Activated CD4-positive, alpha-beta memory T cell treated with anti-CD3 and anti-CD28 coated beads for 36 hours (primary cell): ENCODE measurements around the gene COX4I2. TPM values are rescaled to one million over a fixed set of nuclear protein-coding genes. Genes with fewer than 3 reads are reported as not detected.
"Not testable (repeated sequence)": the region's sequence is repeated elsewhere in the genome, so short reads cannot be mapped to it uniquely, and the experiment has no call there.

Experiments
- CTCF ChIA-PET: fragments of 350-600 bp; sonication (Branson Sonifier 250); formaldehyde crosslinking; loops from one replicate; lab custom pipeline; 2021; ENCODE audit warnings: antibody characterized with exemption, inconsistent platforms; lab: Charles Lee
- POLR2A ChIA-PET: fragments of 350-600 bp; sonication (Branson Sonifier 250); formaldehyde crosslinking; loops from one replicate; lab custom pipeline; 2021; ENCODE audit warnings: antibody characterized with exemption; lab: Charles Lee
- DNase-seq: peaks from one replicate; pipeline ENCODE4 v3.0.0-alpha.2; 2020
- H3K27ac Mint-ChIP-seq: one replicate; pipeline ENCODE4 v1.8.0; 2021; ENCODE audit warnings: mixed read lengths
- H3K27me3 Mint-ChIP-seq: one replicate; pipeline ENCODE4 v1.8.0; 2021; ENCODE audit warnings: mixed read lengths
- H3K36me3 Mint-ChIP-seq: one replicate; pipeline ENCODE4 v1.8.0; 2021; ENCODE audit warnings: mixed read lengths
- H3K4me1 Mint-ChIP-seq: one replicate; pipeline ENCODE4 v1.8.0; 2021; ENCODE audit warnings: low read depth, mixed read lengths
- H3K4me3 Mint-ChIP-seq: one replicate; pipeline ENCODE4 v1.8.0; 2021; ENCODE audit warnings: mild to moderate bottlenecking, mixed read lengths
- H3K9me3 Mint-ChIP-seq: one replicate; pipeline ENCODE4 v1.8.0; 2021; ENCODE audit warnings: mixed read lengths
- intact Hi-C: fragments of 100-400 bp; cut with micrococcal nuclease; formaldehyde crosslinking; loops from one replicate; pipeline ENCODE4 v1.15.1; 2023
- total RNA-seq, 2 experiments: library from RNA; stranded (reverse); gene quantifications; one replicate each; pipeline ENCODE4 v1.2.3, GENCODE V29; 2021

COX4I2 gene
- not detected for total RNA-seq

- no peak for DNase-seq
- H3K27ac Mint-ChIP-seq: no peak within 1 kb of the TSS
- ChIA-PET CTCF (interaction anchor here (1.1 to 1.8 kb wide), 2 partner anchors 24 to 86 kb away, joined by 3 to 4 read pairs; no protein-coding TSS in a partner anchor), POLR2A (no interaction called here)
- intact Hi-C loops: no loop called here
- H3K4me1 Mint-ChIP-seq: no peaks in the 10 kb centered on the region
- H3K27me3 Mint-ChIP-seq: peaks cover 1% of the 10 kb centered on the region
- H3K36me3 Mint-ChIP-seq: no peaks in the 10 kb centered on the region
- no peak within 1 kb of the TSS for H3K4me3 Mint-ChIP-seq
- H3K9me3 Mint-ChIP-seq: no peaks in the 10 kb centered on the region
Observed at GRCh38 chr20:31637660-31638059, at the start of gene COX4I2. Gene COX4I2, plus strand, starts transcription at chr20:31637912. Its CDS starts 1,106 bp downstream, at chr20:31639018.

DNA sequence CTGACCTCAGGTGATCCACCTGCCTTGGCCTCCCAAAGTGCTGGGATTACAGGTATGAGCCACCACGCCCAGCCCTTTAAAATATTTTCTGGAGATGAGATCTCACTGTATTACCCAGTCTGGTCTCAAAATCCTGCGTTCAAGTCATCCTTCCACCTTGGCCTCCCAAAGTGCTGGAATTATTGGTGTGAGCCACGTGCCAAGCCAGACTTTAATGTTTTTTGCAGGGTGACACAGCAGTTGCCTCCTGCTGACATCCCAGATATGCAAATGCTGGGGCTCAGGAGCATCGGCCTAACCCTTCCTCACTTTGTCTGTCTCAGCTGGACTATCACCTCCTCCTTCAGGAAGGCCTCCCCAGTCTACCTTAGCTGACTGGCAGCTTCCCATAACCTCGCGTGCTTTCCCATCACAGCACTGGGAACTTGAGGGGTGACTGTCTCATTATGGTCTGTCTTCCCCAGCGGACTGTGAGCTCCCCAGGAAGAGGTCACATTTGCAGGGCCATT is 46.9 kb upstream of the COX4I2 start:
- Mint-ChIP-seq H3K4me1 (peaks cover 8% of the 10 kb centered on the region), H3K27me3 (peaks cover 19% of the 10 kb centered on the region), H3K9me3 (no peaks in the 10 kb centered on the region), H3K36me3 (no peaks in the 10 kb centered on the region), H3K4me3 (no peak overlapping the region), H3K27ac (no peak overlapping the region)
- POLR2A ChIA-PET: interaction anchor here (0.6 to 1.0 kb wide), 2 partner anchors 20 to 22 kb away, joined by 3 to 4 read pairs; no protein-coding TSS in a partner anchor
- no peak for DNase-seq
- intact Hi-C loops: no loop called here
- CTCF ChIA-PET: interaction anchor here (1.1 to 5.8 kb wide), 3 partner anchors 21 to 31 kb away, joined by 3 to 34 read pairs (median 7); no protein-coding TSS in a partner anchor

GRCh38 chr20:31593221-31594001 is 44.3 kb upstream of the COX4I2 start:
- Mint-ChIP-seq H3K27ac (no peak overlapping the region), H3K9me3 (no peaks in the 10 kb centered on the region), H3K4me3 (no peak overlapping the region), H3K27me3 (peaks cover 10% of the 10 kb centered on the region), H3K4me1 (peaks cover under 1% of the 10 kb centered on the region), H3K36me3 (no peaks in the 10 kb centered on the region)
- intact Hi-C loops: loop anchor here (1.0 kb wide), 1 partner anchor 12 kb away; the partner anchor contains the start of gene ID1
- ChIA-PET CTCF (interaction anchor here (0.7 to 5.8 kb wide), 5 partner anchors 10 to 31 kb away, joined by 3 to 34 read pairs (median 4); no protein-coding TSS in a partner anchor), POLR2A (interaction anchor here (0.5 to 1.0 kb wide), 2 partner anchors 20 to 105 kb away, joined by 3 read pairs; no protein-coding TSS in a partner anchor)
- peak; percentile 70 for DNase-seq

- Mint-ChIP-seq H3K9me3 (no peaks in the 10 kb centered on the region), H3K27ac (no peak overlapping the region), H3K4me1 (no peaks in the 10 kb centered on the region), H3K36me3 (no peaks in the 10 kb centered on the region), H3K4me3 (no peak overlapping the region), H3K27me3 (peaks cover 4% of the 10 kb centered on the region)
- ChIA-PET CTCF (interaction anchor here (1.0 to 5.8 kb wide), 3 partner anchors 18 to 27 kb away, joined by 4 to 34 read pairs (median 4); no protein-coding TSS in a partner anchor), POLR2A (no interaction called here)
- no peak for DNase-seq
- intact Hi-C loops: no loop called here
Observed at GRCh38 chr20:31594002-31594557, 43.6 kb upstream of the COX4I2 start.

DNA sequence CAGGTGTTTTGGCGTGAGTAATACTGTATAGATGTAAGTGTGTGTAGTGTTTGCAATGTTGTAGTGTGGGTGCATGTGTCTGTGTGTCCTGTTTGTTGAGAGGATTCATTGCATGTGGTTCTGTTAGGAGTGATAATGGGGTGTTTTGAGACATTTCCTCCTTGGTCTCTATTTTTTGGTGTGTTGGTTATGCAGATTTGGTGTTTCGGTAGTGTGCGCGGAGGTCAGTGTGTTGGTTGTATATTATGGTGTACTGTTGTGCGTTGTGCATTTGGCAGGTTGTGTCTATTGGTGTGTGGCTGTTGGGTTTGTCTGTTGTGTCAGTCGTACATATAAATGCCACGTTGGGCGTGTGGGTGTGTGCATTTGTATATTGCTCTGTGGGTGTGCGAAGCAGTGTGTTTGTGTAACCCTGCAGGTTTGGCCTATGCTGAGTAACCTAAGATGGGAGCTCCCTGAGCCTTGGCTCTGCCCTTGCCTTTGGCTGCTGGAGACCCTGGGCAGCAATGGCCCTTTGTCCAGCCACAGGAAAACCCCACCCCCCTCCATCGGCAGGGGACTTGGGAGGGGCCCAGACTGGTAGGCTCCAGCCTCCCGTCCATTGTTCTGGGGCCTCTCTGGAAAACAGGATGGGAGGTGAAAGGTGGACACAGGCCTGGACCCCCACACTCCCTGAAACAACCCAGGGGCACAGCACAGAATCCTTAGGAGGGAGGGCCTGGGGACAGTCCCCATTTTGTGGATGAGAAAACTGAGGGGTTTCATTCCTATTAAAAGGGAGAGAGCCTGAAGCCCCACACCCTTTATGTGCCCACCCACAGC is 42.9 kb upstream of the COX4I2 start:
- H3K4me1 Mint-ChIP-seq: no peaks in the 10 kb centered on the region
- H3K9me3 Mint-ChIP-seq: no peaks in the 10 kb centered on the region
- intact Hi-C loops: no loop called here
- H3K27ac Mint-ChIP-seq: no peak overlapping the region
- ChIA-PET CTCF (interaction anchor here (1.3 kb wide), 1 partner anchor 39 kb away, joined by 3 read pairs; no protein-coding TSS in a partner anchor), POLR2A (no interaction called here)
- no peak overlapping the region for H3K4me3 Mint-ChIP-seq
- no peak for DNase-seq
- no peaks in the 10 kb centered on the region for H3K36me3 Mint-ChIP-seq
- peaks cover 4% of the 10 kb centered on the region for H3K27me3 Mint-ChIP-seq

GRCh38 chr20:31595380-31595653 is 42.4 kb upstream of the COX4I2 start:
- ChIA-PET CTCF (interaction anchor here (0.7 to 1.3 kb wide), 2 partner anchors 33 to 39 kb away, joined by 3 read pairs; no protein-coding TSS in a partner anchor), POLR2A (no interaction called here)
- H3K36me3 Mint-ChIP-seq: no peaks in the 10 kb centered on the region
- no peak overlapping the region for H3K4me3 Mint-ChIP-seq
- H3K27me3 Mint-ChIP-seq: peaks cover 4% of the 10 kb centered on the region
- H3K9me3 Mint-ChIP-seq: no peaks in the 10 kb centered on the region
- H3K27ac Mint-ChIP-seq: no peak overlapping the region
- no peak for DNase-seq
- no peaks in the 10 kb centered on the region for H3K4me1 Mint-ChIP-seq
- intact Hi-C loops: no loop called here

GRCh38 chr20:31595654-31596411 is 41.9 kb upstream of the COX4I2 start:
- Mint-ChIP-seq H3K4me1 (no peaks in the 10 kb centered on the region), H3K9me3 (no peaks in the 10 kb centered on the region)
- intact Hi-C loops: no loop called here

GRCh38 chr20:31596412-31596715 is 41.3 kb upstream of the COX4I2 start:
- intact Hi-C loops, H3K4me1 Mint-ChIP-seq, CTCF ChIA-PET, H3K27ac Mint-ChIP-seq, POLR2A ChIA-PET, H3K27me3 Mint-ChIP-seq, H3K36me3 Mint-ChIP-seq, DNase-seq, H3K9me3 Mint-ChIP-seq, H3K4me3 Mint-ChIP-seq: not testable (repeated sequence)

More at GRCh38 chr20:31595654-31596411, 41.9 kb upstream of the COX4I2 start:
- H3K4me3 Mint-ChIP-seq: no peak overlapping the region
- H3K27me3 Mint-ChIP-seq: peaks cover 5% of the 10 kb centered on the region
- H3K36me3 Mint-ChIP-seq: no peaks in the 10 kb centered on the region
- ChIA-PET CTCF (interaction anchor here (0.7 to 1.3 kb wide), 2 partner anchors 33 to 38 kb away, joined by 3 read pairs; no protein-coding TSS in a partner anchor), POLR2A (no interaction called here)
- no peak overlapping the region for H3K27ac Mint-ChIP-seq
- no peak for DNase-seq

DNA sequence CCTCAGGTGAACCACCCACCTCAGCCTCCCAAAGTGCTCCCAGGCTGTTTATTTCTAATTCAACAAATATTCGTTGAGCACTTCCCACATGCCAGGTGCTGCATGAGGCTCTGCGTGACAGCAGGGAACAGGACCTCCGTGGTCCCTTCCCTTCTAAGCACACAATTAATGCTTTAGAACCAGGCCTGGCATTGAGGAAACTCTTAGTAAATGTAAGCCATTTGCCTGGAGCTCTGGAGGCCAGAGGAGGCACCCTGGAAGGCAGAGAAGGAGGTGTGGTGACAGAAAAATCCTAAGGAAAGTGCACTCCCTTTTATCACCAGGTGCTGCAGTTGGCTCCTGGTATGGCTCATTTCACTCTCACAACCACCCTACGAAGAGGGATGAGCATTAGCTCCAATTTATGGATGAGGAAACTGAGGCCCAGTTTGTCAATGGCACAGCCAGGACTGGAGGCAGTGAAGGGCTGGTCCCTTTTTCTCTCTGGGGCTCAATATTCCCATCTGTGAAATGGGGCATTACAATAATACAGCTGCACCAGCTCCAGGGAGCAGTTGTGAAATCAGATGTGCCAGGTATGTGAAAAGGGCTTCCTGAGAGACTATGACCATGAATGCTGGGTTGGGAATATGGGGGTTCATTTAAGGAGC is 40.8 kb upstream of the COX4I2 start:
- Mint-ChIP-seq H3K27ac (no peak overlapping the region), H3K4me1 (no peaks in the 10 kb centered on the region), H3K27me3 (peaks cover 6% of the 10 kb centered on the region), H3K4me3 (no peak overlapping the region), H3K36me3 (no peaks in the 10 kb centered on the region), H3K9me3 (no peaks in the 10 kb centered on the region)
- DNase-seq: no peak
- POLR2A ChIA-PET: no interaction called here
- intact Hi-C loops: no loop called here
- CTCF ChIA-PET: no interaction called here

- Mint-ChIP-seq H3K36me3 (no peaks in the 10 kb centered on the region), H3K9me3 (no peaks in the 10 kb centered on the region), H3K4me3 (no peak overlapping the region), H3K4me1 (peaks cover under 1% of the 10 kb centered on the region), H3K27ac (no peak overlapping the region), H3K27me3 (peaks cover 6% of the 10 kb centered on the region)
- POLR2A ChIA-PET: no interaction called here
- CTCF ChIA-PET: no interaction called here
- no peak for DNase-seq
- intact Hi-C loops: no loop called here
Observed at GRCh38 chr20:31597481-31597855, 40.2 kb upstream of the COX4I2 start.

DNA sequence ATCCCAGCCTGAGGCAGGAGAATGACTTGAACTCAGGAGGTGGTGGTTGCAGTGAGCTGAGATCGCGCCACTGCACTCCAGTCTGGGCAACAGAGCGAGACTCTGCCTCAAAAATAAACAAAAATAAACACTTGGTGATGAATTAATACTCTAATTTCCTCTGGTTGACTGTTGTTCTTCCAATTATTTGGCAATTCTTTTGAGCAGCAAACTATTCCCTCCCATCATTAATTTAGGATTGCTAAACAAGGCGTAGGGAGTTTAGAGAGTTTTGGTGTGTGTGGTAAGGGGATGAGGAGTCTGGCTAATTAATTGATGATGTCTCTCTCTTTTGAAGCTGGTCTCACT is 35.3 kb upstream of the COX4I2 start:
- Mint-ChIP-seq H3K9me3 (no peaks in the 10 kb centered on the region), H3K4me3 (no peak overlapping the region), H3K4me1 (peaks cover 33% of the 10 kb centered on the region), H3K27ac (no peak overlapping the region), H3K27me3 (peaks cover 33% of the 10 kb centered on the region), H3K36me3 (no peaks in the 10 kb centered on the region)
- DNase-seq: no peak
- intact Hi-C loops: no loop called here
- ChIA-PET CTCF (interaction anchor here (1.1 to 18.8 kb wide), 5 partner anchors 9 to 121 kb away, joined by 3 to 1211 read pairs (median 9); no protein-coding TSS in a partner anchor), POLR2A (interaction anchor here (0.6 to 4.4 kb wide), 8 partner anchors 9 to 138 kb away, joined by 3 to 31 read pairs (median 4); partner anchors contain the start of gene BCL2L1)
